Fibroblast of lung (primary cell): ENCODE results near the gene MSL3B.

Experiments used
- CTCF ChIP-seq, 2 donors: IDR thresholded peaks in 1 of 2; conservative IDR thresholded peaks in 1 of 2; 1 replicate in 1 of 2; 2 replicates in 1 of 2; pipeline ENCODE4 v1.5.1; 2011 to 2012; ENCODE audit warnings: low read length in 2 of 2, control low read depth in 1 of 2, inconsistent platforms in 1 of 2, low read depth in 1 of 2, mild to moderate bottlenecking in 1 of 2
- EZH2 ChIP-seq: IDR thresholded peaks from 2 replicates; pipeline ENCODE4 v1.5.1; 2012; ENCODE audit warnings: low read length, control low read depth, mild to moderate bottlenecking; ENCODE audit errors: missing control alignments

GRCh38 chr2:233816771-233817170 is 51.4 kb downstream of the MSL3B start:
- TF ChIP-seq CTCF (conservative IDR thresholded peaks at IDR 0.05 in 1 of 2, IDR thresholded peaks at IDR 0.05 in 1 of 2; ENCODE audit: low read depth in 1 of 2, low read length in 2 of 2) (no peak), EZH2 (no peak)
